SHP77 treated with DMSO at 0.1 percent for 48 hours (cell line): ENCODE data around the gene PCBD1.

Source experiments
- DNase-seq: peaks from one replicate; lab custom pipeline; 2025; lab: John Stamatoyannopoulos, UW

Gene PCBD1

GRCh38 chr10:70917635-70918034 is 29.3 kb upstream of the PCBD1 start:
- no peak for DNase-seq

- no peak for DNase-seq
Observed at GRCh38 chr10:70917226-70917625, 28.9 kb upstream of the PCBD1 start.

GRCh38 chr10:70916241-70916640 is 27.9 kb upstream of the PCBD1 start:
- DNase-seq = no peak

DNA sequence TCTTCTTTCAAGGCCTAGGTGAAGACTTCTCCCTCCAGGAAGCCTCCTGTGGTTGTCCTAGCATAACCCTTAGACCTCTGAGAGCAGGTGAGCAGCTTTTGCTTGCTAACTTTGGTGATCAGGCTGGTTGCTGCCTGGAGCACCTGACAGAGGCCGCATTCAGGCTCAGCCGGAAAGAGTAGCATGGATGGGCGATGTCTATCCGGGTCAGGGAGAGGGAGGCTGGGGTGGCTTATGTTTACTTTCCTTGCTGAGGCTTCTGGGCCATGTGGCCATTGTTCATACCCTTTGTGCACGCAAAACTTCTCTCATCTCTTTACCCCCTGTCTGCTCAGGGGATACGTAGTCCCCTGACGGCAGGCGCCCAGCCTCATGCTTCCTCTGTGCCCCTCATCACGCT is 27.4 kb upstream of the PCBD1 start:
- DNase-seq = no peak

DNA sequence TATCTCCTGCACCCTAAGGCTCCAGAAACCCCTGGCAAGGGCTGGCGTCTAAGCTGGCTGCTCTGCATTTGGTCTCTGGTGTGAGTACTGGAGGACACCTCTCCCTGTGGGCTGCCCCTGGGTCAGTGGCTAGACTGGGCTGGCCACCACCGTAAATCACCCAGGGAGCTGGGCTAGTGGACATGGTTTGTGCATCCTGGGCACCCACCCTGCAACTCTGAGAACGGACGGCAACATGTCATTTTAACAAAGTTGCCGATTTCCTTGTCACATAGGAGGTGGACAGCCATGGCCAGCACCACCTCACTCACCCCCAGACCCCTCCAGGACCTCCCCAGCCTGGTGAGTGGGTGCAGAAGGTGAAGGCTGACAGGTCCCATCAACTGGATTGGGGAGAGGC is 26.8 kb upstream of the PCBD1 start:
- DNase-seq = no peak

DNA sequence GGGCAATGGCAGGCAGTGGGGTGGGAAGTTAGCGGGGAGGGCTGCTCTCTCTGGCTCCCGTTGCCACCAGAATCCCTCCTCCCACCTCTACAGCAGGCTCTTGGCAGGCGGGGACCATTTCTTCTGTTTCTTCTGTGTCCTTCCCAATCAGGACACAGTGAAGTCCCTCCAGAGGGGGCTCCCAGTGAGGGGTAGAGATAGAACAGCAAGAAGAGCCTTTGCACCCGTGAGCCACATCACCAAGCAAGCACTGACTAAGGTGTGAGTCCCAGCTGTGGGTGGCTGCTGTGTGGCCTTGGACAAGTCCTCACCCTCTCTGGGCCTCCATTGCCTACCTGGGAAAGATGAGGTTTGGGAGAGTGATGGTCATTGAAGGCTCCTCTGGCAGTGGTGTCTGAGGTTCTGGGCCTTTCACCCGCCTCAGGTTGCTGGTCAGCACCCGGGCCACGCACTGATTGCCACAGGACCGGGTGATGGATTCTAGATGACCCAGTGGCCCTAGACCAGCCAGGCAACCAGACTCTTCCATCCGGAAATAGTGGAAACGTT is 26.0 kb upstream of the PCBD1 start:
- no peak for DNase-seq

DNA sequence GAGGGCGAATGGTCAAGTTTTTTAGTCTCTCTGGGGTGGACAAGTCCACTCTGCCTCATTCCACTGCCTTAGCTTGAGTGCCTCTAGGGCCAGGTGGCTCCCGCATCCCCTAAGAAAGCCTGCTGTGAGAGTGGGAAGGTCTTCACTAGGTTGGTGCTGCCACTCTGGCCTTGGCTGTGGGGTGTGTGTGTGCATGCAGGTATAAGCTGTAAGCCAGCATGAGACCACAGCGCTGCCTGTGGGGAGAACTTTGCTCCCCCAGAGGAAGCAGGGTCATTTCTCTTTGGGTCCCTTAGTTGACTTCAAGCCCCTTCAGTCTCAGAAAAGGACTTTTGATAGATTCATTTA is 25.5 kb upstream of the PCBD1 start:
- no peak for DNase-seq

DNA sequence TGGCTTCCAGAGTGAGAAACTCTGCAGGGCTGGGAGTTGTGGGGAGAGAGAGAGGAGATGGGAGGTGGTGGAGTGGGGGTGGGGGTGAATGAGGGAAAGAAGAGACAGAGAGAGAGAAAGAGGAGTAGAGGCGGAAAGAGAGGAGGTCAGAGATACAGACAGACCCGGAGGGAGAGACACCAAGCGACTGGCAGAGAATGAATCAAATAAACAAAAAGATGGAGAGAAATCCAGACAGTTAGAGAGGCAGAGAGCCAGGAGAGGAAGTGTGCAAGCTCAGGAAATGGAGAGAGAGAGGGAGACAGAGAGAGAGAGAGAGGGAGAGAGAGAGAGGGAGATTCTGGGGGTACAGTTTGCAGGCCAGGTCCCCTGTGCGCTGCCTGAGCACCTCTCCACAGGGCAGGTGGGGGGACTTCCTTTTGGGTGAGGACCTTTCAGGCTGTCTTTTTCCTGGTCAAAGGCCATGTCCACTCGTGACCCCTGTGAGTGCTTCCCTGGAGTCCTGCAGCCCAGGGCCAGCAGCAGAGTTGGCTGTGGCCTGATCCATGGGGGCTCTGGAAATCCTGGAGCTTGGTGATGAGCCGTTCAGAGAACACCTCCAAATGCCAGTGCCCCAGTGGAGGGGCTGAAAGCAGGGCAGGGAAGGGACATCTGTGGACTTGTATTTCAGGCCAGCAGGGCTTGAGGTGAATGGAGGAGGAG is 25.0 kb upstream of the PCBD1 start:
- no peak for DNase-seq

- DNase-seq = no peak
Observed at GRCh38 chr10:70912556-70912955, 24.2 kb upstream of the PCBD1 start.

GRCh38 chr10:70911386-70911785 is 23.0 kb upstream of the PCBD1 start:
- DNase-seq = no peak

DNA sequence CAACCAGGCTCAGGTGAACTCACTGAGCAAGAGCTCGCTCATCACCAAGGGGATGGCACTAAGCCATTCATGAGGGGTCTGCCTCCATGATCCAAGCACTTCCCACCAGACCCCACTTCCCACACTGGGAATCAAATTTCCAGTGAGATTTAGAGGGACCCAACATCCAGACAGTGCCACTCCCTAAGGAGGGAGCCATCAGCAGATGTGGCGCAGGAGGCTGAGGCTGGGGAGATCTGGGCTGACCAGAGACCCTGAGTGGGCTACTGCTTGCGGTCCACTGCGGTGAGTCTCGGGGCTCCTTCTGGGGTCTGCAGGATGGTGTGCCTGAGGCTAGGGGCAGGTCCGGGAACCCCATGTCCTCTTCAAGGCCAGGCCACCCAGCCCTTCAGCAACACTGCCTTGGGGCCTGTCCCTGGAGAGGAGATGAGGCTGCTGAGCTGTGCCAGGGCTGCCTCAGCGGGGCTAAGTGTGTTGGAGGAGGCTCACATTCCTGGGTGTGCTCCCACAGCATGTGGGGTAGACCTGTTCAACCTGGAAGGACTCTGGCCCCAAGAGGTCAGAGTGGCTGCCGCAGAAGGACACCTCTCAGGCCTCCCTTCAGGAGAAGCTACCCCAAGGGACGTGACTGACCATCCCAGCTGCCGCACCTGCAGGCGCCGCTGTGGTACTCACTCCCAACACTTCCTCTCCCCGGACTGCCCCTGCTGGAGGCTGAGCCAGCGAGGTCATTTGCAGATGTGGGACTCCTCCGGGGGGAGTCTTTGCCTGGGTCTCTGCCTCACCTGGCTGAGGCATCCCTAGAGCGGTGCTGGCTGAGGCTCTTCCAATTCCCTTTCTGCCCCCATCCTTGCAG is 22.3 kb upstream of the PCBD1 start:
- DNase-seq = no peak

- DNase-seq = no peak
Observed at GRCh38 chr10:70909326-70909935, 21.1 kb upstream of the PCBD1 start.

DNA sequence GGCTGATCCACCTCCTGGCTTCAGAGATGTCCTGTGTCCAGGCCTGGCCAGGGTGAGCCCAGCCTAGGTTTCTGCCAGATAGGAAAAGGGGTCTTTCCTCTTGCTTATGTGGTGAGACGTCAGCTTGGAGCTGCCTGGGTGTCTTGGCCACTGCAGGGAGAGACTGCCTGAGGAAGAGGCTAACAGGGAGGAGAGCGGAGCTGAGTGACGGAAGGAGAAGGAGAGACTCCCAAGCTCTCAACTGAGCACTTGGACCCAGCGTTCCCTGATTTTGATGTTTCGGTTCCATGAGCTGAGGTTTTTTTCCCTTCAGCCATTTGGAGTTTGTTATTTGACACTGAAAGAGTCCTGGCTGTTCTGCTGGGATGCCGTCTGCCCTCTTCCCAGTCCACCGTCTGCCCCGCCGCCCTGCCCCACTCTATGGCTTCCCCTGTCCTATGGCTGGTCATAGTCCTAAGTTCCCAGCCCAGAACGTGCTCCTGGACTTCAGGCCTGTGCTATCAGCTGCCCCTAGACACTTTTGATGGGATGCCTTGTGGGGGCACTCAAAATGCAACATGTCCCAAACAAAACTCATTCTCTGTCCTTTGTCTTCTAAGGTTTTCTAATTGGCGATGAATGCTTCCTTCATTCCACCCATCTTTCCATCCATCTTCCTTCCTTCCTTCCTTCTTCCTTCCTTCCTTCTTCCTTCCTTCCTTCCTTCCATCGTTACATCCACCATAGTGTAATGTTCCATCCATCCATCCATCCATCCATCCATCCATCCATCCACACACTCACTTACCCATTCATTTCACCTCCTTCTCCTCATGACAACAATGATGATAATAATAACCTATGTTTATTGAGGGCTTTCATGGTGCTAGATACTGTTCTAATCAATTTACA is 20.3 kb upstream of the PCBD1 start:
- no peak for DNase-seq

DNA sequence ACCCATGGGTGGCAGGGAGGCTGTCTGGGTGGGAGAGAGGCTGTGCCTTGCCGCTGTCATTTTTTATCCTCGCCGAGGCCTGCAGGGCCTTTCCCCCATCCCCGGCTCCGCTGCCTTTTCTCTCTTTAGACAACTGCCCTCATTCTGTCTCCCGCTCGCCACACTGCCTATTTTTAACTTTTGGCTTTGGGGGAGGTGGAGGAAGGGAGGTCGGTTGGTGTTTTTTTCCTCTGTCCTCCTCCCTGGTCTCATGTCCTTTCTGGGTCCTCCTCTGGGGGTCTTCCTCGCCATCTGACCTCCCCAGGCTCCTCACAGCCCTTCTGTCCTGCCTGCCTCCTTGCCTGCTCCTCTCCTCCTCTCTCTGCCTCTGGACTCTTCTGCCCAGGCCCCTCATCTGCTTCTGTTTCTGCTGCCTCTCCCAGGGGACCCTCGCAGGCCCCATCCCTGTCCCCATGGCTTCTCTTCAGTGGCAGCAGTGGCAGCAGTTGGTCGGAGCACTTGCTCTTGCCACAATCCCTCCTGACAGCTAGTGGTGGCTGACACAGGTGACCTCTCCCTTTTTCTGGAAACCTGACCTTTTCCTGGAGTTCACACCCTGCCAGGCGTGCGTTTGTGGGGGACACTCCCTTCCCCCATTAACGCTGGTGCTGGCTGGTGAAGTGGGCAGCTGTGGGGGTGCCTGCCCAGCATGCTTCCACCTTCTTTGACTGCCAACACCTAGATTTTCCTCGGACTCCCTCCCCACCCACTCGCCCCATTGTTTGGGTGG is 19.5 kb upstream of the PCBD1 start:
- no peak for DNase-seq

- no peak for DNase-seq
Observed at GRCh38 chr10:70906953-70907636, 18.7 kb upstream of the PCBD1 start.

DNA sequence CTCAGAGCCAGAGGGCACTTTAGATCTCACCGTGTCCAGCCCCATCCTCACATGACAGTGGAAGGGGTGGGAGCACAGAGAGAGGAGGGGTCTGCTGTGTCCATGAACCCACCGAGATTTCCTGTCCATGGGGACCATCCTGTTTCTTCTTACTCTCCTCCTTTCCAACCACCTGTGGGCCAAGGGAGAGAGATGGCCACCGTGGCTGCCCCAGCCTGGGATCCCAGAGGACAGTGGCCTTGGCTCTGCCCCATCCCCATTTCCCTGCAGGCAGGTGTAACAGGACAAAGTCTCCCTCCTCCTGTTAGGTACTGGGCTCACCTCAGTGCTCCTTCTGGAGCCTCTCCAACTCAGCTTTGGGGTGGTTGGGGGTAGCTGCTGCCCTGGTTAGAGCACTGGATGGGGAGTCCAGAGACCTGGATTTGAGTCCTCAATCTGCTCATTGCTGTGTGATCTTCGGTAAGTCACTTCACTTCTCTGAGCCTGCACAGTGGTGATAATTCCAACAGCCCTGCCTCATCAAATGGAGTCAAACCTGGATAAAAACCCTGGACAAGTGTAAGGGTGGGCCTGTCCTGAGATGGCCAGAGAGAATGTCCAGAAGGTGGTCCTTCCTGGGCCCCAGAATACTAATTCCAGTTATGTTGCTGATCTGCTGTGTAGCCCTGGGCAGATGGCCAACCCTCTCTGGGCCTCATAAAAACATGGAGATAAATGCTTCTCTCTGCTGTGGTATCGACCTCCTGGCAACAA is 17.8 kb upstream of the PCBD1 start:
- DNase-seq = no peak

DNA sequence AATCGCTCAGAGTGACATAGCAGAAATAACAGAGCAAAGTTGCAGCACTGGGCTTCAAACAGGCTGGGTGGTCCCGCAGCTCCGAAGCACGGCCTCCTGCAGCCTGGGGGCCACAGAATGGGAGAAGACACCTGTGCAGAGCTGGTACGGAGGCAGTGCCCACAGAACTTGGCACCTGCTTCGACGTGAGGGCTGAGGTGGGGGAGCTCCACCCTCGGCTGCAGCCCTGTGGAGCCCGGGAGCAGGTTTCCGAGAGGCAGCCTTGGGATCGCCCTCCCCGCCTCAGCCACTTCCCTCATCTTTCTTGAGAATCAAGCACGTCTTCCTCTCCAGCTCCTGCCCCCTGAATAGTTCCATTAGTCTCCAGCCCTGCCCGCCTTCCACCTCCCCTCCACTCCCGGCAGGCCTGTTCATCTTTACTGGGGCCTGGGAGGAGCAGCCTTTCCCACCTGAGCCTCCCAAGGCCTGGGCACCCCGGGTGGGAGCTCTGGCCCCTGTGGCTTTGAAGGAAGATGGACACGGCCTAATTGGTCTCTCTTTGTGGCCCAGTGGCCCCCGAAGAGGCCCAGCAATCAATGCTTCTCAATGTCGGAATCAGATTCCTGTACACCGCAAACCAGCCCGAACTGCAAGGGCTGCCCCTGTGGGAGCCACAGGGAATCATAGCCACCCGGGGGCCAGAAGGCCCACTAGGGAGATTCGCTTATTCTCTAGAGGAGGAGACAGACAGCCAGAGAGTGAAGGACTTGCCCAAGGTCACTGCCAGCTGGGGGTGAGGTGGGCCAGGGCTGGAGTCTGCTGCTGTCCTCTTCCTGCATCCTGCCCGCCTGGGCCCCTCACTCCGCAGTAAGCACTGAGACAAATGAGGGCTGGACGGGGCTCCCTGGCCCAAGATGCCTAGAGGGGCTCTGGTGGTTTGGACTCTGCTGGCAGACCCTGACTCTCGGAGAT is 17.0 kb upstream of the PCBD1 start:
- no peak for DNase-seq

DNA sequence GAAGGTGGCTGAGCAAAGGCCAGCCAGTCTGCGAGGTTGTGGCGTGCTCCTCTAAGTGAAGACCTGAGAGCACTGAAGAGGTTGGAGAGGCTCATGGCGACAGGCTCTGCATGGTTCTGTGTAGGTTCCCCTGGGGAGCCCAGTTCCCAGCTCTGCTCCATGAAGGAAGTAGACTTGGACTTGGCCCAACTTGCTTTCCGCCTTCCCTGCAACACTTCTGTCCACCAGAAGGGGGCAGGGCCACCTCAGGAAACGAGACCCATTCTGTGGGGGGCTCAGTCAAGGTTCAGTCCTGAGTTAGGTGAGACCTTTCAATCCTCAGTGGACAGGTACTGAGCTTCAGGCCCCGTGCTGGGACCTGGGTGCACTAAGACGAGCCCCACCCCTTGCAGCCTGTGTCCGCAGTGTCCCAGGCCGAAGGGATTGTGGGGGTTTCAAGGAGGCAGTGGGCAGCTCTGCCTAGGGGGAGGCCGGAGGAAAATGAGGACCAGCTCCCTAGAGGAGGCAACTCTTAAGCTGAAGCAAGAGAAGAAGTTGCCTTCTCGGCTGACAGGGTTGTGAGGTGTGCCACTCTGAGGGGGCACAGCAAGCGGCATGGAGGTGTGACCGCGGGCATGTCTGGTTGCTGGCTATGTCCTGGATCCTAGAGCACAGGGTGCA is 15.0 kb upstream of the PCBD1 start:
- no peak for DNase-seq
